IMR-90 (cell line): Measurements from ENCODE around the gene COL15A1. TPM values are rescaled to one million over a fixed set of nuclear protein-coding genes. Genes with fewer than 3 reads are reported as not detected.

ENCODE experiments used
- ATAC-seq: fragments of 200-7000 bp; cut with Tn5 transposase; 2 replicates; pipeline ENCODE4 v1.9.1; 2020; ENCODE audit warnings: low read depth, mild to moderate bottlenecking, moderate library complexity
- BruUV-seq: library from RNA; stranded (reverse); fragments of 400-500 nt; replicated peaks from 2 replicates; lab custom pipeline; 2021; lab: Mats Ljungman, UMichigan
- CTCF ChIA-PET: fragments of 300-600 bp; formaldehyde crosslinking; extraction: SDS; loops from one replicate; lab custom pipeline; 2021; ENCODE audit warnings: antibody characterized with exemption; lab: Yijun Ruan, JAX
- POLR2A ChIA-PET: fragments of 300-600 bp; sonication (Branson Sonifier 250); formaldehyde crosslinking; loops from one replicate; lab custom pipeline; 2022; ENCODE audit warnings: antibody characterized with exemption; ENCODE audit not compliant: unreplicated experiment; lab: Charles Lee
- DNase-seq: peaks from one replicate; pipeline ENCODE4 v3.0.0; 2013
- H2AFZ ChIP-seq: replicated peaks from 2 replicates; pipeline ENCODE3; 2013; ENCODE audit warnings: low read length, mild to moderate bottlenecking; ENCODE audit not compliant: poor library complexity
- H2AK5ac ChIP-seq: 2 replicates; pipeline ENCODE4 v1.6.1; 2013; ENCODE audit warnings: low read depth, low read length, inconsistent platforms
- H2AK9ac ChIP-seq: replicated peaks from 2 replicates; pipeline ENCODE3; 2013; ENCODE audit warnings: mild to moderate bottlenecking, low read depth, low read length, moderate library complexity; ENCODE audit not compliant: poor library complexity
- H2BK120ac ChIP-seq: 2 replicates; pipeline ENCODE4 v1.6.1; 2013; ENCODE audit warnings: low read depth, low read length, inconsistent platforms
- H2BK15ac ChIP-seq: 3 replicates; pipeline ENCODE4 v1.6.1; 2013; ENCODE audit warnings: low read depth, low read length, inconsistent platforms
- H2BK20ac ChIP-seq: 2 replicates; pipeline ENCODE4 v1.6.1; 2013; ENCODE audit warnings: low read depth, mild to moderate bottlenecking, inconsistent platforms, low read length, moderate library complexity
- H2BK5ac ChIP-seq: 2 replicates; pipeline ENCODE4 v1.6.1; 2013; ENCODE audit warnings: mild to moderate bottlenecking, low read depth, low read length, inconsistent platforms; ENCODE audit not compliant: poor library complexity, severe bottlenecking
- H3K14ac ChIP-seq: replicated peaks from 2 replicates; pipeline ENCODE4 v1.6.1; 2013; ENCODE audit warnings: low read depth, low read length, inconsistent platforms
- H3K18ac ChIP-seq: 2 replicates; pipeline ENCODE4 v1.6.1; 2013; ENCODE audit warnings: low read depth, low read length, control low read depth
- H3K23ac ChIP-seq: 2 replicates; pipeline ENCODE4 v1.6.1; 2013; ENCODE audit warnings: low read depth, low read length, inconsistent platforms
- H3K27ac ChIP-seq: 2 replicates; pipeline ENCODE4 v1.5.1; 2013; ENCODE audit warnings: mild to moderate bottlenecking, control low read depth, low read length; ENCODE audit not compliant: insufficient read depth
- H3K27me3 ChIP-seq: 2 replicates; pipeline ENCODE4 v1.6.1; 2013; ENCODE audit warnings: low read length; ENCODE audit not compliant: control insufficient read depth, insufficient read depth
- H3K36me3 ChIP-seq: 2 replicates; pipeline ENCODE4 v1.6.1; 2013; ENCODE audit warnings: low read length, mixed read lengths; ENCODE audit not compliant: control insufficient read depth, insufficient read depth
- H3K4ac ChIP-seq: 2 replicates; pipeline ENCODE4 v1.6.1; 2013; ENCODE audit warnings: low read depth, low read length, inconsistent platforms
- H3K4me1 ChIP-seq: 2 replicates; pipeline ENCODE4 v1.6.1; 2013; ENCODE audit warnings: low read length, mixed read lengths; ENCODE audit not compliant: control insufficient read depth, insufficient read depth
- H3K4me2 ChIP-seq: 2 replicates; pipeline ENCODE4 v1.6.1; 2013; ENCODE audit warnings: low read depth, mild to moderate bottlenecking, control low read depth, low read length, moderate library complexity
- H3K4me3 ChIP-seq: 2 replicates; pipeline ENCODE4 v1.5.1; 2013; ENCODE audit warnings: low read depth, mild to moderate bottlenecking, control low read depth, low read length, moderate library complexity; ENCODE audit not compliant: insufficient read depth
- H3K56ac ChIP-seq: 2 replicates; pipeline ENCODE4 v1.6.1; 2013; ENCODE audit warnings: low read length, inconsistent platforms; ENCODE audit not compliant: insufficient read depth; ENCODE audit errors: extremely low read depth
- H3K79me1 ChIP-seq, 2 experiments: 2 replicates each; pipeline ENCODE4 v1.6.1; 2013; ENCODE audit warnings: low read length in 2 of 2, inconsistent platforms in 1 of 2, low read depth in 1 of 2
- H3K9ac ChIP-seq: 2 replicates; pipeline ENCODE4 v1.6.1; 2013; ENCODE audit warnings: low read depth, low read length, control low read depth
- H3K9me1 ChIP-seq: 2 replicates; pipeline ENCODE4 v1.6.1; 2013; ENCODE audit warnings: low read length, inconsistent platforms; ENCODE audit not compliant: insufficient read depth
- H3K9me3 ChIP-seq: 2 replicates; pipeline ENCODE4 v1.6.1; 2013; ENCODE audit warnings: low read length; ENCODE audit not compliant: control insufficient read depth, insufficient read depth
- H4K20me1 ChIP-seq: 2 replicates; pipeline ENCODE4 v1.6.1; 2013; ENCODE audit warnings: low read length, inconsistent platforms; ENCODE audit not compliant: insufficient read depth
- H4K5ac ChIP-seq: 2 replicates; pipeline ENCODE4 v1.6.1; 2013; ENCODE audit warnings: mild to moderate bottlenecking, low read depth, low read length, control low read depth
- H4K8ac ChIP-seq, 2 experiments: 2 replicates each; pipeline ENCODE4 v1.6.1; 2013; ENCODE audit warnings: low read depth in 2 of 2, low read length in 2 of 2, control low read depth in 1 of 2, inconsistent platforms in 1 of 2
- H4K91ac ChIP-seq: 2 replicates; pipeline ENCODE4 v1.6.1; 2013; ENCODE audit warnings: low read depth, low read length, inconsistent platforms; ENCODE audit not compliant: insufficient read depth
- BHLHE40 ChIP-seq: fragments of 150-350 bp; IDR thresholded peaks from 2 replicates; pipeline ENCODE4 v1.6.1; 2016; ENCODE audit warnings: mild to moderate bottlenecking, low read depth, low read length
- CEBPB ChIP-seq: IDR thresholded peaks from 2 replicates; pipeline ENCODE4 v1.6.1; 2012; ENCODE audit warnings: low read depth, low read length, improper control_type of control experiment
- CHD1 ChIP-seq: IDR thresholded peaks from 2 replicates; pipeline ENCODE4 v1.6.1; 2012; ENCODE audit warnings: low read depth, low read length, improper control_type of control experiment
- CTCF ChIP-seq: conservative IDR thresholded peaks from 2 replicates; pipeline ENCODE4 v1.5.1; 2012; ENCODE audit warnings: mild to moderate bottlenecking, low read depth, low read length, improper control_type of control experiment
- FOS ChIP-seq: fragments of 150-350 bp; IDR thresholded peaks from 2 replicates; pipeline ENCODE4 v1.6.1; 2016; ENCODE audit warnings: low read depth, low read length
- MAZ ChIP-seq: IDR thresholded peaks from 2 replicates; pipeline ENCODE4 v1.6.1; 2012; ENCODE audit warnings: low read depth, mild to moderate bottlenecking, low read length, improper control_type of control experiment, moderate library complexity, borderline replicate concordance
- MXI1 ChIP-seq: IDR thresholded peaks from 2 replicates; pipeline ENCODE4 v1.6.1; 2012; ENCODE audit warnings: low read depth, mild to moderate bottlenecking, low read length, moderate library complexity, borderline replicate concordance
- NFE2L2 ChIP-seq: fragments of 150-350 bp; IDR thresholded peaks from 2 replicates; pipeline ENCODE4 v1.6.1; 2016; ENCODE audit warnings: low read depth, mild to moderate bottlenecking, low read length
- POLR2A ChIP-seq: IDR thresholded peaks from 2 replicates; pipeline ENCODE4 v1.6.1; 2012; ENCODE audit warnings: mild to moderate bottlenecking, low read depth, low read length
- RAD21 ChIP-seq: IDR thresholded peaks from 2 replicates; pipeline ENCODE4 v1.6.1; 2012; ENCODE audit warnings: low read length, improper control_type of control experiment
- RCOR1 ChIP-seq: IDR thresholded peaks from 2 replicates; pipeline ENCODE4 v1.6.1; 2012; ENCODE audit warnings: mild to moderate bottlenecking, low read length, improper control_type of control experiment; ENCODE audit not compliant: insufficient replicate concordance
- RFX5 ChIP-seq: IDR thresholded peaks from 2 replicates; pipeline ENCODE4 v1.8.0; 2012; ENCODE audit warnings: low read depth, mild to moderate bottlenecking, low read length, moderate library complexity
- SMC3 ChIP-seq: fragments of 150-350 bp; IDR thresholded peaks from 2 replicates; pipeline ENCODE4 v1.6.1; 2016; ENCODE audit warnings: low read depth, mild to moderate bottlenecking, antibody characterized with exemption, low read length, moderate library complexity
- USF2 ChIP-seq: fragments of 150-350 bp; IDR thresholded peaks from 2 replicates; pipeline ENCODE4 v1.6.1; 2017; ENCODE audit warnings: mild to moderate bottlenecking, antibody characterized with exemption, low read length, low read depth
- WGBS, 2 experiments: methylation state at CpG; one replicate each; pipeline versions ENCODE4 v1.1.5 to v1.1.7; 2013; ENCODE audit warnings: missing lambda C conversion rate in 2 of 2; ENCODE audit not compliant: insufficient read length in 1 of 2; ENCODE audit errors: extremely low coverage in 2 of 2; 5-methylcytosine and 5-hydroxymethylcytosine counted together
- dilution Hi-C: fragments of 300-500 bp; cut with HindIII; formaldehyde crosslinking; loops from one replicate; pipeline ENCODE4 v1.14.3; 2018; ENCODE audit warnings: low sequenced_read_pairs; ENCODE audit not compliant: unreplicated experiment
- in situ Hi-C: fragments of 300-500 bp; cut with MboI; formaldehyde crosslinking; loops from 3 replicates; pipeline ENCODE4 v1.14.3; 2019; ENCODE audit warnings: low sequenced_read_pairs, inconsistent platforms, mixed read lengths
- intact Hi-C: fragments of 100-400 bp; cut with micrococcal nuclease; formaldehyde crosslinking; loops from 2 replicates; pipeline ENCODE4 v1.10.0; 2022
- polyA plus RNA-seq, 3 experiments: library from polyadenylated mRNA; depleted of rRNA; stranded (reverse); fragments of >200 nt; gene quantifications; 2 replicates each; pipeline ENCODE4 v1.2.3, GENCODE V29; 2012; ENCODE audit warnings: low replicate concordance in 1 of 3
- total RNA-seq: library from RNA; depleted of rRNA; stranded (reverse); fragments of >200 nt; gene quantifications from 2 replicates; pipeline ENCODE4 v1.2.3, GENCODE V29; 2012
- TF ChIP-seq, protein P1 (sequence below): fragments of 150-350 bp; IDR thresholded peaks from 2 replicates; pipeline ENCODE4 v1.6.1; 2016; ENCODE audit warnings: low read depth, mild to moderate bottlenecking, low read length, moderate library complexity, borderline replicate concordance

Gene COL15A1
- total and polyA plus RNA-seq, 2 of the 4 experiments (the other 2 are of a cell fraction): 2.2 to 3.7 TPM

GRCh38 chr9:98923451-98924123 is 20.1 kb upstream of the COL15A1 start:
- H3K4ac ChIP-seq: peak overlapping the region; percentile 71
- POLR2A ChIA-PET: no interaction called here
- H3K4me2 ChIP-seq: no peak overlapping the region
- no peaks in the 10 kb centered on the region for H3K9me3 ChIP-seq
- H2BK15ac ChIP-seq: peak overlapping the region; percentile 66; the same call in 2 of the 3 replicates
- H4K5ac ChIP-seq: peak overlapping the region; percentile 53
- H2AK5ac ChIP-seq: peak overlapping the region; percentile 29; the same call in 1 of the 2 replicates
- H4K20me1 ChIP-seq: no peaks in the 10 kb centered on the region
- H3K9me1 ChIP-seq: peaks cover 12% of the 10 kb centered on the region
- no peak overlapping the region for H3K56ac ChIP-seq
- H3K14ac ChIP-seq: peak overlapping the region; percentile 49; the same call in 1 of the 2 replicates
- H2BK5ac ChIP-seq: no peak overlapping the region
- DNase-seq: no peak
- H2BK120ac ChIP-seq: peak overlapping the region; percentile 75
- H3K4me1 ChIP-seq: peaks cover 23% of the 10 kb centered on the region
- peak overlapping the region; percentile 41 for H3K23ac ChIP-seq
- peak overlapping the region; percentile 76; the same call in 1 of the 2 replicates for H4K91ac ChIP-seq
- ATAC-seq: peak; percentile 41
- H3K36me3 ChIP-seq: no peaks in the 10 kb centered on the region
- H3K4me3 ChIP-seq: no peak overlapping the region
- peak overlapping the region; percentile 33 to 39; a peak in 2 of 4 replicates for H4K8ac ChIP-seq
- intact Hi-C loops (no loop called here), dilution Hi-C loops (no loop called here), in situ Hi-C loops (no loop called here)
- peak overlapping the region; percentile 13 for H3K9ac ChIP-seq
- peak overlapping the region; percentile 26 for H2AFZ ChIP-seq
- CTCF ChIA-PET: interaction anchor here (1.3 kb wide), 1 partner anchor 24 kb away, joined by 5 read pairs; no protein-coding TSS in a partner anchor
- BruUV-seq: no TSS peak
- no peaks in the 10 kb centered on the region for H3K27me3 ChIP-seq
- 40% methylated on average over 1 of the region's 5 CpGs; no CpG with 5 or more reads in 1 of the 2 experiments for WGBS, 2 experiments
- peak overlapping the region; percentile 81 for H3K18ac ChIP-seq
- peak overlapping the region; percentile 82 for H2BK20ac ChIP-seq
- H3K79me1 ChIP-seq: no peaks in the 10 kb centered on the region
- no peak overlapping the region for H2AK9ac ChIP-seq
- H3K27ac ChIP-seq: peak overlapping the region; percentile 49; the same call in 1 of the 2 replicates
- TF ChIP-seq MXI1 (no peak), CHD1 (no peak), CEBPB (no peak), RCOR1 (no peak), CTCF (no peak), MAZ (no peak), NFE2L2 (no peak), POLR2A (no peak), USF2 (no peak), SMC3 (no peak), RAD21 (no peak), RFX5 (no peak), FOS (no peak), BHLHE40 (no peak)
- TF ChIP-seq, protein P1, sequence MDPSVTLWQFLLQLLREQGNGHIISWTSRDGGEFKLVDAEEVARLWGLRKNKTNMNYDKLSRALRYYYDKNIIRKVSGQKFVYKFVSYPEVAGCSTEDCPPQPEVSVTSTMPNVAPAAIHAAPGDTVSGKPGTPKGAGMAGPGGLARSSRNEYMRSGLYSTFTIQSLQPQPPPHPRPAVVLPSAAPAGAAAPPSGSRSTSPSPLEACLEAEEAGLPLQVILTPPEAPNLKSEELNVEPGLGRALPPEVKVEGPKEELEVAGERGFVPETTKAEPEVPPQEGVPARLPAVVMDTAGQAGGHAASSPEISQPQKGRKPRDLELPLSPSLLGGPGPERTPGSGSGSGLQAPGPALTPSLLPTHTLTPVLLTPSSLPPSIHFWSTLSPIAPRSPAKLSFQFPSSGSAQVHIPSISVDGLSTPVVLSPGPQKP: no peak
